Measurements from ENCODE around the gene SEC11C.

GRCh38 chr18:59144483-59144882 lies 4.8 kb downstream of the SEC11C start:
- TF ChIP-seq CTCF (IDR thresholded peaks at IDR 0.05), result no peak
- TF ChIP-seq EZH2 (IDR thresholded peaks at IDR 0.05), result no peak
- no peak for TF ChIP-seq EZH2phosphoT487 (IDR thresholded peaks at IDR 0.05)

Measured in neural progenitor cell (in vitro differentiated cells).